LNCAP (cell line): ENCODE data around the gene FBXL17.

Source experiments
- CTCF ChIP-seq: fragments of 450-650 bp; IDR thresholded peaks from 2 replicates; pipeline ENCODE4 v1.5.1; 2017; ENCODE audit warnings: mild to moderate bottlenecking

The FBXL17 gene

DNA sequence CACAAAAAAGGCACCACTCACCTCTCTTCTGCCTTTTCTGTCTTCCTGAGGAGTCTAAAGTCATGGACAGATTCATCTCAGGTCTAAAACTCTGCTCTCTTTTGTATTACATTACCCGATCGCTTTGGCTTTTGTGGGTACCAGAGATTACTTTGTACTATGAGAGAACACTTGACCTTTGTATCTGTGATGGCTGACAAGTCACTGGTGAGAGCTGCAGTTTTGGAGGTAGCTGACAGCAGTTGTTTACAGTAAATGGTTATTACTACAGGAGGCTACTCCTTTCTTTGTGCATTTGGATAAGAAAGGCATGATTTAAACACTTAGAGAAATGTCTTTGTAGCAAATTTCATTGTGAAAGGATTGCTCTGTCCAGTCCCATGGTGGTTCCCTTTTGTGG is 307.3 kb downstream of the FBXL17 start:
- TF ChIP-seq CTCF = no peak

GRCh38 chr5:108064302-108064701 is 317.6 kb downstream of the FBXL17 start:
- TF ChIP-seq CTCF = no peak

- no peak for TF ChIP-seq CTCF
These were observed 320.0 kb downstream of the FBXL17 start for GRCh38 chr5:108061941-108062340.

DNA sequence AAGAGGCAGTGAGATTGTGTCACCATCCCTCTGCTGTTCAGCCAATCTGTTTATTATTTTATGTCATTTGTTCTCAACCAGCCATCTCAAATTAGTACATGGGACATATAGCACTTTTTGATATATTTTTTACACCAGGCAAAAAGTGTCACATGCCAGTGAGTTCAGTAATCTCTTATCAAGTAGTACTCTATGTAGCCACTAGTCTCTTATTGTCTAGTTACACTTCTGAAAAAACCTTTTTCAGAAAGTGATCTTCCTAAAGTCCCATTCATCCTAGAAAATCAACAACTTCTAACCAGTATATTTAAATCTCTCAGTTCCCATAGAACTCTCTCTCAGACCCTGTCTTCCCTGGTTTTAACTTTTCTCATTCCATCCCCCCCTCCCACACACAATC is 321.6 kb downstream of the FBXL17 start:
- no peak for TF ChIP-seq CTCF

DNA sequence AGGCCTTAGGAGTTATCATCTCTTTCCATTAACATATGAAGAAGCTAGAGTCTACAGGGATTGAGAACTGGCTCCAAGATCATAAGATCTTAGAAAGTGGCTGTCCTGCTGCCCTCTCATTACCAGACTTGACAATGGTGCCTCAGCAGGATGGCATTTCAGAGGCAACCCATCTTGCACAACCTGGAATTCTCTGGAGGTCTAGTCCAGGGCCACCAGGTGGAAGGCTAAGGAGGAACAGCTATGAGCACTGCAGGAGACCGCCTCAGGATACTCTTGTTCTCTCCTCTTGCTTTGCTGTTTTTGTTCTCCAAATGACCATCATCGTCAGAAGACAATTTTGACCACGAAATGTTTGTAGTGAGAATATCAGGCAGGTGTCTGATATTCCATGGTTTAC is 322.6 kb downstream of the FBXL17 start:
- no peak for TF ChIP-seq CTCF

DNA sequence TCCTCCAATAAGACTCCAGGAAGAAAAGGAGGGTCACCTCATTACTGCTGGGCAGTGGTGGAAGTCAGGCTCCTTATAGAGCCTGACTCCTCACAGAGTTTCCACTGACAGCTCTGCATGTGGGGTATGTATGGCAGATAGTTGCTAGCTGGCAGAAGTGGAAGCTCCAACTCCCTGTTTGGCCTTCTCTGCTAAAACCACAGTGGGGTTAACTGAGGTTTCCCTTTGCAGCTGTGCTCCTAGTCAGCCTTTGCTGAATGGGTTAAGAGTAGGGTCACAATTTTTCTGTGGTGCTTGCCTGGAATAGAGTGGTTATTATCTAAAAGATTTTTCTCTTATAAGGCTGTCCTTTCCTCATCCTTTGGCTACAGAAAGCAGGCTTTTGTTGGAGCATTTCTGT is 327.5 kb downstream of the FBXL17 start:
- TF ChIP-seq CTCF = no peak

GRCh38 chr5:108046955-108047670 is 334.8 kb downstream of the FBXL17 start:
- no peak for TF ChIP-seq CTCF

GRCh38 chr5:108036482-108036881 is 345.4 kb downstream of the FBXL17 start:
- TF ChIP-seq CTCF = no peak
